Heart right ventricle (tissue), 16 donors: Measurements from ENCODE around the gene GPRASP2. TPM values are rescaled to one million over a fixed set of nuclear protein-coding genes. Genes with fewer than 3 reads are reported as not detected.
A peak's percentile ranks its signal among the peaks of the same experiment; 100 is the strongest.

Experiments
- ATAC-seq, 8 donors: fragments of 200-7000 bp; cut with Tn5 transposase; one replicate each; pipeline ENCODE4 v1.9.1; 2020; ENCODE audit warnings: mild to moderate bottlenecking in 8 of 8, moderate library complexity in 8 of 8, moderate number of reproducible peaks in 1 of 8
- DNase-seq, 2 donors: peaks; one replicate each; pipeline ENCODE4 v3.0.0-alpha.2; 2020
- H3K27ac ChIP-seq, 10 donors: fragments of 200-600 bp; sonication (generic) in 2 of 10; one replicate each; pipeline versions ENCODE4 v1.5.0 to v1.8.0; 2020 to 2022; ENCODE audit warnings: mild to moderate bottlenecking in 3 of 10
- H3K27me3 ChIP-seq, 7 donors: fragments of 200-600 bp; one replicate each; pipeline ENCODE4 v1.8.0; 2021 to 2022; ENCODE audit warnings: mild to moderate bottlenecking in 2 of 7
- H3K36me3 ChIP-seq, 9 donors: fragments of 200-600 bp; sonication (generic) in 1 of 9; one replicate each; pipeline versions ENCODE4 v1.5.0 to v1.8.0; 2020 to 2022; ENCODE audit warnings: mild to moderate bottlenecking in 2 of 9
- H3K4me1 ChIP-seq, 9 donors: fragments of 200-600 bp; sonication (generic) in 1 of 9; one replicate each; pipeline versions ENCODE4 v1.5.0 to v1.8.0; 2020 to 2022; ENCODE audit warnings: mild to moderate bottlenecking in 4 of 9
- H3K4me3 ChIP-seq, 10 donors: fragments of 200-600 bp; sonication (generic) in 2 of 10; one replicate each; pipeline versions ENCODE4 v1.5.0 to v1.8.0; 2020 to 2022; ENCODE audit warnings: mild to moderate bottlenecking in 7 of 10, moderate library complexity in 2 of 10
- H3K9me3 ChIP-seq, 11 donors: fragments of 200-600 bp in 10 of 11; sonication (generic) in 2 of 11; one replicate each; pipeline versions ENCODE4 v1.5.0 to v1.8.0; 2013 to 2022; ENCODE audit warnings: mild to moderate bottlenecking in 2 of 11, control low read depth in 1 of 11, moderate library complexity in 1 of 11
- CTCF ChIP-seq, 9 donors: fragments of 200-600 bp; sonication (generic) in 2 of 9; IDR thresholded peaks; one replicate each; pipeline versions ENCODE4 v1.5.0 to v1.8.0; 2021 to 2022; ENCODE audit warnings: antibody characterized with exemption in 9 of 9, mild to moderate bottlenecking in 5 of 9, moderate library complexity in 1 of 9
- WGBS, 2 donors: extraction: QIAGEN DNeasy Blood & Tissue Kit; methylation state at CpG; one replicate each; pipeline ENCODE4 v1.1.7; 2013; ENCODE audit warnings: inconsistent platforms in 1 of 2; 5-methylcytosine and 5-hydroxymethylcytosine counted together
- intact Hi-C, 10 donors: fragments of 100-400 bp; cut with DNase I; formaldehyde crosslinking; loops; one replicate each; pipeline versions ENCODE4 v1.11.1 to v1.14.2; 2022
- polyA plus RNA-seq, 2 donors: library from polyadenylated mRNA; stranded (reverse); fragments of 200-250 nt; gene quantifications; one replicate each; pipeline ENCODE4 v1.2.3, GENCODE V29; 2013
- total RNA-seq, 10 donors: library from RNA; stranded (reverse); fragmentation: NEBNext Ultra II Directional in 3 of 10; extraction: Animal tissue kit (Norgen Biotek cat#: 25700) in 3 of 10; gene quantifications; one replicate each; pipeline versions ENCODE4 v1.2.1 to v1.2.4, GENCODE V29; 2021 to 2023
- donor health status: Arrhythmogenic right ventricular cardiomyopathy.
- donor health status: ischemic (EF 13 %, LVEDD 7.1; RV severe dilation, severe dysfunction).
- donor health status: healthy with polysubstance abuse.
- donor health status: DM: no; HTN: yes; CAD: no.
- donor health status: DM: no; HTN: no; CAD: no.
- donor health status: ischemic (EF 25% LVEDD 6.9; RV normal size, moderate dysfunction).
- donor health status: ischemic (EF 25% LVEDD 5.7; RV mildly dilated, moderate dysfunction).
- donor health status: healthy.
- donor health status: DM: yes; HTN: yes; CAD: no.
- donor health status: Ischemic cardiomyopathy.
- donor health status: ischemic (EF 35%, LVEDD 5.7; RV mildly dilated, moderate dysfunction).
- donor health status: nonischemic (EF 11% LVEDD 7.7; RV severe dilation, severe dysfunction).
- donor health status: DM: yes; HTN: yes; CAD: no.
- donor health status: PGD.
- donor health status: ischemic (EF 29% LVEDD 5.4; RV normal size, mild dysfunction).
- donor health status: nonischemic (EF 23%, LVEDD 6.1; RV moderate dilation, normal function).

Gene GPRASP2
- total and polyA plus RNA-seq, 12 donors: 3.7 to 21.3 (median 14.3) TPM

GRCh38 chrX:102708900-102709299 is 3.3 kb upstream of the GPRASP2 start:
- H3K4me1 ChIP-seq: peaks cover 0 to 4% (median 0%) of the 10 kb centered on the region in 9 donors
- H3K36me3 ChIP-seq: no peaks in the 10 kb centered on the region
- H3K9me3 ChIP-seq: no peaks in the 10 kb centered on the region
- intact Hi-C loops: no loop called here
- H3K27me3 ChIP-seq: peaks cover 0 to 36% (median 0%) of the 10 kb centered on the region in 7 donors
- ATAC-seq (no peak), DNase-seq (no peak)
- 62 to 73% methylated on average over 2 of the region's 2 CpGs for WGBS, 2 donors
- H3K4me3 ChIP-seq: no peak overlapping the region
- H3K27ac ChIP-seq: no peak overlapping the region
- no peak for TF ChIP-seq CTCF (IDR thresholded peaks at IDR 0.05)

GRCh38 chrX:102711872-102712215 is 404 bp upstream of the GPRASP2 start:
- WGBS, 2 donors: 2 to 8% methylated on average over 15 to 17 of the region's 19 CpGs
- intact Hi-C loops: loop anchor here in 4 of 10 donors (2.0 to 10.0 kb wide), 5 partner anchors 55 to 113 kb away; partner anchors contain the start of genes GPRASP1 (in 2 of the 4) and ARMCX5 (in 1 of the 4)
- Histone ChIP-seq H3K9me3 (no peaks in the 10 kb centered on the region), H3K27me3 (peaks cover 0 to 37% (median 0%) of the 10 kb centered on the region in 7 donors), H3K36me3 (peaks cover 0 to 5% (median 0%) of the 10 kb centered on the region in 9 donors), H3K4me1 (peaks cover 0 to 4% (median 0%) of the 10 kb centered on the region in 9 donors), H3K4me3 (peak overlapping the region; percentile 60 to 81 (median 76)), H3K27ac (peak overlapping the region in 4 of 10 donors; percentile 87 to 88 (median 88))
- ATAC-seq (peak in 5 of 8 donors; percentile 7 to 22 (median 16)), DNase-seq (no peak)
- no peak for TF ChIP-seq CTCF (IDR thresholded peaks at IDR 0.05)

GRCh38 chrX:102712981-102713625 is 855 bp downstream of the GPRASP2 start:
- ATAC-seq: peak; percentile 77 to 93 (median 82)
- H3K27me3 ChIP-seq: peaks cover 0 to 37% (median 0%) of the 10 kb centered on the region in 7 donors
- peak; percentile 14 to 68 for DNase-seq
- WGBS, 2 donors: 0 to 3% methylated on average over 21 to 23 of the region's 23 CpGs
- peaks cover 0 to 4% (median 0%) of the 10 kb centered on the region in 9 donors for H3K4me1 ChIP-seq
- no peaks in the 10 kb centered on the region for H3K9me3 ChIP-seq
- intact Hi-C loops: loop anchor here in 4 of 10 donors (1.0 to 10.0 kb wide), 6 partner anchors 33 to 114 kb away; partner anchors contain the start of genes GPRASP1 (in 2 of the 4) and ARMCX5 (in 1 of the 4)
- H3K36me3 ChIP-seq: peaks cover 0 to 5% (median 0%) of the 10 kb centered on the region in 9 donors
- H3K27ac ChIP-seq: peak overlapping the region; percentile 50 to 88 (median 87)
- TF ChIP-seq CTCF (IDR thresholded peaks at IDR 0.05): peak; percentile 28 to 69 (median 61)
- peak overlapping the region; percentile 60 to 81 (median 76) for H3K4me3 ChIP-seq

GRCh38 chrX:102714994-102715393 is 2.7 kb downstream of the GPRASP2 start:
- ATAC-seq: no peak

More at GRCh38 chrX:102714994-102715393, 2.7 kb downstream of the GPRASP2 start:
- intact Hi-C loops: loop anchor here in 4 of 10 donors (5.0 to 10.0 kb wide), 4 partner anchors 58 to 110 kb away; partner anchors contain the start of gene GPRASP1 (in 2 of the 4)
- no peak overlapping the region for H3K27ac ChIP-seq
- no peak overlapping the region for H3K4me3 ChIP-seq
- peaks cover 0 to 10% (median 0%) of the 10 kb centered on the region in 9 donors for H3K4me1 ChIP-seq
- H3K27me3 ChIP-seq: peaks cover 0 to 33% (median 0%) of the 10 kb centered on the region in 7 donors
- no peak for TF ChIP-seq CTCF (IDR thresholded peaks at IDR 0.05)
- DNase-seq: no peak
- WGBS, 2 donors: 83 to 85% methylated on average over 6 of the region's 6 CpGs
- peaks cover 0 to 5% (median 0%) of the 10 kb centered on the region in 9 donors for H3K36me3 ChIP-seq
- no peaks in the 10 kb centered on the region for H3K9me3 ChIP-seq
